HG03442 (cell line): ENCODE data around the gene DIP2C.
"Not testable (repeated sequence)": the region's sequence is repeated elsewhere in the genome, so short reads cannot be mapped to it uniquely, and the experiment has no call there.

Experiments used
- ATAC-seq: cut with Tn5 transposase; IDR thresholded peaks from one replicate; pipeline ENCODE4 v1.9.1; 2021; ENCODE audit warnings: mild to moderate bottlenecking, moderate library complexity; ENCODE audit not compliant: unreplicated experiment

The DIP2C gene

GRCh38 chr10:644076-644942, 45.2 kb downstream of the DIP2C start:
- no peak for ATAC-seq

DNA sequence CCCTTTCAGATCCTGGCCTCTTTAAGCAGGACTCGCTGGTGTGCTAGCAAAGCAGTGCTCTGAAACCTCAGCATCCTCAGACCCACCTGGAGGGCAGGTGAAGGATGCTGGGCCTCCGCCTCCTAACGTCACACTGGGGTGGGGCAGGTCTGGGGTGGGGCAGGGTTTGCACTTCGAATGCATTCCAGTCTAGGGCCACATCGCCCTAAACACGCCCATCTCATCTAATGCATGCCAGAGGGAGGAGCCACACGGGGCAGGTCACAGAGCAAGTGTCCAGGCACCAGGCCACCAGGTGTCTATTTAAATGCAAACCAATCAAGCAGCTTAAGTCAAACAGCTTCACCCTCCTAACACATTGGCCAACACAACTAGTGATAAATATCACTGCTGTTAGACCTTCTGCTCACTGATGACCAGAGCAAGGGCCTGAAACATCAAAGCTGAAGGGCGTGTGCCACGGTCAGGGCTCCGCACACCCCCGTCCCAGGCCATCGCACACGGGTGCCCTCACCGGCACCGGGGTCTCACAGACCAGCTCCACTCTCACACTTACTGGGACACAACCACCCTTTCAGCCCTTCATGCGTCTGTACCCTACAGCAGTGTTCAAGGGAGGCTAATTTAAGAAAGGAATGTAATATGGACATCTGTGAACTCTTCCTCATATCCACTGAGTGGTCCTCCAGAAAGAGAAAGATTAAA, 47.1 kb downstream of the DIP2C start:
- no peak for ATAC-seq

DNA sequence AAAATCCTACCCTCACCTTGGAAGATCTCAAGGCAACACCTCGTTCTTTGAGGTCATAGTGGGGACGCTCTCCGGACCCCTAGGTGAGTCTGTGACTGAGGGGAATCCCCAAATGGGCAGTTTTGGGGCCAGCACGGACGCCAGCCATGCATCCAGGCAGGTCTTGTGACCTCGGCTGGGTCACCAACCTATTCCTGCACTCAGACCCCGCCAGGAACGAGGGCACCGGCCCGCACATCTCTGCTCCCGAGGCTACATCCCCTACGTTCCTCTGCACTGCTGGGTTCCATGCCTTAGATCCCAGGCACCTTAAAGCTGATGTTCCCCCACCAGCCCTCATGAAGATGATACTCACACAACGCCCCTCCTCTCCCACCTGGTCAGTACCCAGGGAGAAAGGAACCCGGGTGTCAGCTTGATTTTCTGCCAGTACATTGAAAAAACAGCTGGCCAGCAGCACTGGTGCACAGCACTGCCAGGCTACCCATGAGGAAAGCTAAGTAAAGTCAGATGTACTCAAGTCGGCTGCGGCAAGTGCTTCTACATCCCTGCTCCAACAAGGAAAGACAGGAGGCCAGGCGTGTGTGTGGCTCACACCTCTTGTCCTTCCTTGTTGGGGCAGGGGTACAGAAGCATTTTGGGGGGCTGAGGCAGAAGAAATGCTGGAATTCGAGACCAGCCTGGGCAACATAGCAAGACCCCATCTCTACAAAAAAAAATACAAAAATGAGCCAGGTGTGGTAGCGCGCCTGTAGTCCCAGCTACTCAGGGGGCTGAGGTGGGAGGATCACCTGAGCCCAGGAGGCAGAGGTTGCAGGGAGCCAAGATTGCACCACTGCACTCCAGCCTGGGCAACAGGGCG, 48.1 kb downstream of the DIP2C start:
- ATAC-seq, result no peak

GRCh38 chr10:640673-641045, 48.8 kb downstream of the DIP2C start:
- ATAC-seq, result no peak

DNA sequence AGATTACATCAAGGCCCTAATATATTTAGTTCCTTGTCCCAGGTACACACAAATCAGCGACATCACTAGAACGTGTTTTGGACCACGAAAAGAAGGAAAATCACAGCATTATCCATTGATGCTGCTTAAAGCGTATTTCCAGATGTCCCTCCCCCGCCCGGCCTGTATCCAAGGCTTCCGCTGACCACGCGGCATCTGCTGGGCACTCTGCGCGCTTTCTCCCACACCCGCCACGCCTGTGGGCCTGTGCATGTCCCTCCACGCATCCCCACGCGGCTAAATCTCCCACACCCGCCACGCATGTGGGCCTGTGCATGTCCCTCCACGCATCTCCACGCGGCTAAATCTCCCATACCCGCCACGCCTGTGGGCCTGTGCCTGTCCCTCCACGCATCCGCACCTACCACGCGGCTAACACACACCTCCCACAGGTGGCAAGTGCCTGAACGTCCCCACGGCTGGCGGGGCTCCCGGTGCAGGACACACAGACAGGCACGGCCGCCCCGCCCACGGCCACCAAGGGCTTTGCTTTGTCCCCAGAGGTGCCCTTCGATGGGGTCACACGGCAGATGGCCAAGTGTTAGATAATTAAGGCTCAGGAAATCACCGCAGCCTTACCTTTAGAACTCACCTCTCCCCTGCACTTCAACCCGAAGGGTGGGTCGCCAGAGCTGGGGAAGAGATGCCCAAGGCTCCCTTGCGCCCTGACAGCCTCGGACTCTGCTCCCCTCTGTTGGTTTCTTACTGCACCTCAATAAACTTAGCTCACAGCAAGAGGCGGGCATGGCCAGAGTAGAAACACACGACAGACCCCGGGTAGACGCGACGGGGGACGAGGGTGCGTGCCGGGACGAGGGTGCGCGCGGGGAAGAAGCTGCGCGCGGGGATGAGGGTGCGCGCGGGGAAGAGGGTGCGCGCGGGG, 49.5 kb downstream of the DIP2C start:
- no peak for ATAC-seq

- ATAC-seq, result no peak
Observed at GRCh38 chr10:639001-639750, 50.3 kb downstream of the DIP2C start.

GRCh38 chr10:637771-638195, 51.7 kb downstream of the DIP2C start:
- no peak for ATAC-seq

DNA sequence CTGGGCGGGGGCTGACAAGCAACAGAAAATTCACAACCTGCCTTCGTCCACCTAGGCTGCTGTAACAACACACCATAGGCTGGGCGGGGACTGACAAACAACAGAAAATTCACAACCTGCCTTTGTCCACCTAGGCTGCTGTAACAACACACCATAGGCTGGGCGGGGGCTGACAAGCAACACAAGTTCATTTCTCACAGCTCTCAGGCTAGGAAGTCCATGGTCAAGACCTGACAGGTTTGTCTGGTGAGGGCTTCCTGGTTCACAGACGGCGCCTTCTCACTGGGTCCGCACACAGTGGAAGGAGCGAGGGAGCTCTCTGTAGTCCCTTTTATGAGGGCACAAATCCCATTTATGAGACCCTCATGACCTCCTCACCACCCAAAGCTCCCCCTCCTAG, 52.2 kb downstream of the DIP2C start:
- ATAC-seq, result no peak

GRCh38 chr10:636769-637168, 52.7 kb downstream of the DIP2C start:
- no peak for ATAC-seq

DNA sequence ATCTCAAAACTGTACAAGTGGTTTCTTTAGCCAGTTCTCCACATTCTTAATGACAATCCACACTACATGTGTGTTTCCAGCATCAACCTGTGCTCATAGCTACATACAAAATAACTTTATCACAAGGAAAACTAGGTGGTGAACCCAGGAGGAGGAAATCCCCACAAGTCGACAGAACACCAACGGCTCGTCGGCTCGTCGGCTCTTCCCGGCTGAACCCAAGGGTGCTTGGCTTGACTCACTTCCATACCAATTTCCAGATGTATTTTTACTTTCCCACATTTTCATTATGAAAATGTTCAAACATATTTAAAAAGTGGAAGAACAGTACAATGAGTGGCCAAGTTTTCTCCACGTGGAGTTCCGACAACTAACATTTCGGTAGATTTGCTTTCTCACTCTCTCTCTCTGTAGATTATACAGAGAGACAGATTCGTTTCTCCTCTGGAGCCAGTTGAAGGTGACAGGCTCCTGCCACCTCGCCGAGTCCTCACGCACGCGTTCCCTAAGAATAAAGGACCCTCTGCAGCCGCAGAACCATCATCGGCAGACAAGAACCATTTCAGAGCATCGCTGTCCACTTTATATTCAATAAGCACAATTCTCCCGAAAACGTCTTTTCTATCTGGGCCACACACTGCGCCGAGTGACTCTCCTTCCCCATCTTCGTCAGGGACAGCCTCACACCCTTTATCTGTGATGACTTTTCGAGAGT, 53.3 kb downstream of the DIP2C start:
- no peak for ATAC-seq

GRCh38 chr10:635088-635861, 54.2 kb downstream of the DIP2C start:
- no peak for ATAC-seq

DNA sequence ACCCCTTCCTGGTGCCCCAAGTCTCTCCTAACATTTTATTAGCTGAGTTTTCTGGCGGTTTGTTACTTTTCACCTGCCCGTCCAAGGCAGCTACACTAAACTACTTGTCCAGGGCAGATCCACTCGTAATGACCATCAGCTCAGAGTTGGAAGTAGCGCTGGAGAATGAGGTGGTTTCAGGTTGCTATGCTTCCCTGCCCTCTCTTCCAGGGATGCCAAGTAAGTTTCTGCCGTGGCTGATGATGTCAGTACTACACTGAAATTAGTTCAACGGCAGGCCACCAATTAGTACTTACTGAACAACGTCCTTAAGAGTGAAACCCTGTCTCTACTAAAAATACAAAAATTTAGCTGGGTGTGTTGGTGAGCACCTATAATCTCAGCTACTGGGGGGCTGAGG, 55.2 kb downstream of the DIP2C start:
- ATAC-seq, result no peak

DNA sequence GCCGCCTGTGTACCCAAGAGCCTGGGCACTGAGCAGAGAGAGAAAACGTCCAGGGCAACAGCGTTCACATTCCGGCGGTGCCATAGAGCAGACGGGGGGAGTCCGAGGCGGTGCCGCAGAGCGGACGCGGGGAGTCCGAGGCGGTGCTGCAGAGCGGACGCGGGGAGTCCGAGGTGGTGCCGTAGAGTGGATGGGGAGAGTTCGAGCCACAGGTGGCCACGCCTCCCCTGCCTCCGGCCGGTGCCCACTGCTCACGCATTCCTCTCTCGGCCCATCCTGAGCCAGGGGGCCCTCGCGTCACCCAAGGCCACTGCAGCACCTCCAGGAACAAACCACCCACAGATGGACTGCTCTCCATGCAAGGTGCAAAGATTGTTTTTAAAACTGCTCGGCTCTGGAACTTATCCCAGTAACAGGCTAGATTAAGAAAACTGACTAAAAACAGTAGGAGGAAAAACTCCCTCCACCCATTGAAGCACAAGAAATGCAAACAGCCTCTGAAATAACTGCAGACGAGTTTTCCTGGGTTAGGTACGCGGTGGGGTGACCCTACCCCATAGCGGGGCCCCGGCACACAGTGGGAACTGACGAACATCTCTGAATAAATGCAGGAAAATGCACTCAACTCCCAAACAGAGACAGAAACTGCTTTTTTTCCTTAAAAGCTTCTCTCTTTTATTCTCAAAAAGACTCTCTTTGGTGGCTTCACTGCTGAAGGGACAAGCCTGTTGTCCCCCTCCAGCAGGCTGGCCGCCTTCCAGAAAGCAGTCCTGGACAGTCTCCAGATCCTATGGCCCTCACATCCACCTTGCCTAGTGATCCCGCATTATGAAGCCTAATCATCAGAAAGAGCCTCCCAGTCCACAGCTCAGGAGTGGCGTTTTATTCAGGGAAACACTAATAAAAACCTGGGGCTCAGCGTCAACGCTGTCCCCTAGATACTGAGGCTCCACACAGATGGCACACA, 55.9 kb downstream of the DIP2C start:
- ATAC-seq, result no peak

GRCh38 chr10:632807-633177, 56.7 kb downstream of the DIP2C start:
- not testable (repeated sequence) for ATAC-seq

DNA sequence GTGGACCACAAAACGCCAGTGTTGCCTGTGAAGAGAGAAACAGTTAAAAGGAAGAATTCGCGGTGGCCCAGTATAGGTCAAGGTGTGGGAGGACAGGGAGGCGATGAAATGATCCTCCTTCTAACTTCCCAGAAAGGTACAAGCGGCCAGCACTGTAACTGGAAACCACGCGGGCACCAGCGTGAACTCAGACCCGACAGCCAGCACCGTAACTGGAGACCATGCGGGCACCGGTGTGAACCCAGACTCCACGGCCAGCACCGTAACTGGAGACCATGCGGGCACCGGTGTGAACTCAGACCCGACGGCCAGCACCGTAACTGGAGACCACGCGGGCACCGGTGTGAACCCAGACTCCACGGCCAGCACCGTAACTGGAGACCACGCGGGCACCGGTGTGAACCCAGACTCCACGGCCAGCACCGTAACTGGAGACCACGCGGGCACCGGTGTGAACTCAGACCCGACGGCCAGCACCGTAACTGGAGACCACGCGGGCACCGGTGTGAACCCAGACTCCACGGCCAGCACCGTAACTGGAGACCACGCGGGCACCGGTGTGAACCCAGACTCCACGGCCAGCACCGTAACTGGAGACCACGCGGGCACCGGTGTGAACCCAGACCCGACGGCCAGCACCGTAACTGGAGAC, 57.2 kb downstream of the DIP2C start:
- not testable (repeated sequence) for ATAC-seq

DNA sequence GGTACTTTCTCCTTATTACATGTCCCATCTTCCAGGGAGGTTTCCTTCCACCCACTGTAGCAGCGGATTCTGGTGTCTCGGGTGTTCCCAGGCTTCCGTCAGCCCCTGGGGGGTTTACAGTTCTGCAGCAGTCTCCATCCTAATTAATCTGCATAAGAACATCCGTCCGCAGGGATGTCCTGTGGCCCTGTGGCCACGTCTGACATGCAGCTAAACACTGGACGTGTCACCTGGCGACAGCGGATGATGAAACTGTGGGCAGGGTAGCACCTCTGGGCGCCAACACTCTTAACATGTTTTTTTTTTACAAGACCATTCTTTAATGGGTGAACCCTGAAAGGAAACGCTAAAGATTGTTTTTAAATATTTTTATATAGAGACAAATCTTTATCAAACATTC, 58.2 kb downstream of the DIP2C start:
- no peak for ATAC-seq
